ENCODE data around the gene WNT3A.
"Not testable (repeated sequence)": the region's sequence is repeated elsewhere in the genome, so short reads cannot be mapped to it uniquely, and the experiment has no call there.

- not testable (repeated sequence) for TF ChIP-seq CTCF (IDR thresholded peaks at IDR 0.05; ENCODE audit: insufficient read depth, low read length); POLR2AphosphoS5 (IDR thresholded peaks at IDR 0.05; ENCODE audit: low read depth)
Observed at GRCh38 chr1:227971643-227972282, 35.0 kb upstream of the WNT3A start.

All from HL-60 (cell line).